ENCODE measurements around the gene CLCN5.

CLCN5 gene

DNA sequence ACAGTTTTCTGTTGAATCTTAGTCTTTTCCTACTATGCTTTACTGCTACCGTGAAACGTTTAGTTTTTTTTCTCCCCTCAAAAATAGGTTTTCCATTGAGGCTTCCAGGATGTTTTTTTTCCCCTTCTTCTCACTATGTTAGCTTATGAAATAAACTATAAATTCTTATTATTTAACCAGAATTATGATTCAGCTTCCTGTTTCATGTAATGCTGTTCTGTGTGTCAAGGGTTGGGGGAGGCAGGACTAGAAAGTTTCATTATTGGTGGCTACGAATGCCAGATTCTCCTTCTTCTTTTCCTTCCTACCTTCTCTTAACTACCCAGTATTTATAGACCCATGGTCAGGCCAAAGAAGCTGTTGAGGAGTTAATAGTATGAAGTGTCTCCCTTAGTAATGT, 11.8 kb downstream of the CLCN5 start:
- no peak for DNase-seq (ENCODE audit: low read depth in 2 of 2)

GRCh38 chrX:49934729-49935128, 12.3 kb downstream of the CLCN5 start:
- no peak for DNase-seq (ENCODE audit: low read depth in 2 of 2)

DNA sequence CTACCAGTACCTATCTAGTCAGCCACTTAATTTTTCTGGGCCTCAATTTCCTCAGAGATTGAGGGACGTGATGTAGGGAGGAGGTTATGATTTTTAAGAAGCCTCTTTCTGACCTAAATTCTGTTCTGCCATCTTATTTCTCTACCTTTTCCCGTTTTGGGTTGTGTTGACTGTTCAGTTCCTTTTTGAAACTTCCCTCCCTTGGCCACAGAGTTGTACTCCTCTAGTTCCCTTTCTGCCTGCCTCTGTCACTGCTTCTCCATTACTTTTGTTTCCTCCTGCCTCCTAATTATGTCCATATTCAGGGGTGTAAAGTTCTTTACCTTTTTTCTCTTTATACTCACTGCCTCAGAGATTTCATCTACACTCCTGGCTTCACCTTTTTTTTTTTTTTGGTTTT, 25.4 kb downstream of the CLCN5 start:
- DNase-seq (ENCODE audit: low read depth in 2 of 2) = no peak

GRCh38 chrX:49949961-49950360, 27.6 kb downstream of the CLCN5 start:
- DNase-seq (ENCODE audit: low read depth in 2 of 2) = no peak

GRCh38 chrX:49951524-49952193, 29.3 kb downstream of the CLCN5 start:
- DNase-seq (ENCODE audit: low read depth in 2 of 2) = no peak

GRCh38 chrX:49956313-49956712, 33.9 kb downstream of the CLCN5 start:
- DNase-seq (ENCODE audit: low read depth in 2 of 2) = no peak

DNA sequence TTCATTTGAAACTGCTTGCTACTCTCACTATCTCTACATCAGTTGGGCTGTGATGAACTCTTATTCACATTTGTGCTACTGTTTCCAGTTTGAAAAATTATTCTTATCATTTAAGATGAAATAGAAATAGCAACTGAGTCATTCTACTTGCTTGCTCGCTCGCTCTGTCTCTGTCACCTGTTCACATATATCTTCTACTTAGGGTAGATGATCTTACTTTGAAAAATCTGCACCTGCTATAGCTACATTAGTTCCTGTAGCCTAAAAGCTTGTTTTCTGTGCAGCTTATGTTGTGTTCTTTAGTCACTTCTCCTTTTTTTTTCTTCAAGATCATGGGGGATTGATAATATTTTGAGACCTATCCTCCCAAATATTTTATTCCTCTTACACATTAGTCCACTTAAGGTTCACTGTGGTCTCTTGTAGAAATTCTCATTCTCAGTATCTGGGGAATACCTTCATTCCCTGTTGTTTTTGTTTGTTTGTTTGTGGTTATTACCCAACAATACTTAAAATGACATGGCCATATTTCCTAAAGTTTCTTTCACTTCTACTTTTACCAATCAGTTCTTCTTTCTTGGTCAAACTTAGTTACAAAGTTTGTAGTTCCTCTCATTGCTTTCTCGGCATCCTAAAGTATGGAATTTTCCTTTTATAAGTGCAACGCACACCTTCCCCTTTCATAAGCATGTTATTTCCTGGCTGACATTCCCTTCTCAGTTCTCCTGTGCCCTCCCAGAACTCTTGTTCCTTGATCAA, 36.5 kb downstream of the CLCN5 start:
- DNase-seq (ENCODE audit: low read depth in 2 of 2) = no peak

DNA sequence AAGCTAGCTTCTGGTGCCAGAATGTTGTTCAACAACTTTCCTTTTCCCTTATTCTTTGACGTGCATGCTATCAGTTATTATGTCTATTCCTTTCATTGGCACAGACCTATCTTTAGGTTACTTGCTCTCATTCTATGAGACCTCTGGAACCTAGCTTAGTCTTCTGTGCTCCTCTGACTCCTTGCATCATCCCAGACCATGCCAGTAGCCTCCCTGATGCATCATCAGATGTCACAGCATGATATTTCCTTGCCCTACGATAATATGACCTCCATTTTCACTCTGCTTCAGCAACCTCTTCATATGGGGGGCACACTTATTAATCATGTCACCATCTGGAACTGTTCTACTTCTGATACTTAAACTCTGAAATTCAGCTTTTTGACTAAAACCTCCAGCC, 37.2 kb downstream of the CLCN5 start:
- no peak for DNase-seq (ENCODE audit: low read depth in 2 of 2)

DNA sequence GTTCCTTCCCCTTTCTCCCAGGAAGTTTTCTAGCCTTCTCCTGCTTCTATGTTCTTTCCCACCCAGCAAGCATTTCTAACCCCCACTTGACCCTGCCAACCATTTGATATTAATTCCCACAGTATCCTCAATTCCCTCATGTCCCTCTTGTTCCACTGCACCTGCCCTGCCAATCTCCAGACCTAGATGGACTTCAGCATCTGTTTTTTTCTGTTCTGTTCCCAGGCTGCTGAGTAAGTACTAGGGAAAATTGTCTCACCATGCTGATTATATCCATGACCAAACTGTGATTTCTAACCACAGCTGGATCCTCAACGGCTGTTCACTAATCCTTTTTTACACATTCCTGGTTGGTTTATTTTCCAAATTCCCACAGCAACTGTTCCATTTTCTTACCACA, 37.7 kb downstream of the CLCN5 start:
- DNase-seq (ENCODE audit: low read depth in 2 of 2) = no peak

- no peak for DNase-seq (ENCODE audit: low read depth in 2 of 2)
Measured at GRCh38 chrX:49970674-49971073, 48.3 kb downstream of the CLCN5 start.

DNA sequence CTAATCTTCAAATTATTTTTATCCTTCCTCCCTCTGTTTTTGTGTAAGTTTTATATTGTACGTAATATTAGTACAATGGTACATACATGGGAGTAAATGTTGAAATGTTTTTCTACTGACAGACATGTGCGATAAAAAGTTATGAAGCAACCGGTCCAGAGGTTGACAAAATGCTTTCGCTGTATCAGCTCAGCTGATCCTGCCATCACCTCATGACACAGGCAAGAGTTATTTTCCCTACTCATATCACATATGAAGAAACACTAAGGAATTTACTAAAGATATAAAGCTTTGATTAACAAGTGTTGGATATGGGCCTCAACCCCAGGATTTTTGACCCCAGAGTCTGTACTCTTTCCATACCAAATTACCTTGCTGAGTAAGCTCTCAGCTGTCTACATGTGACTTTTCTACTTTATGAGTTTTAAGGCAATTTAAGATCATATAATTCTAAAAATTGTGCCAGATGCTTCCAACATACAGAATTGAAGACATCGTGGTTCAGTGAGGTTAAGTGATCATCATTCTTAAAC, 50.0 kb downstream of the CLCN5 start:
- no peak for DNase-seq (ENCODE audit: low read depth in 2 of 2)

DNA sequence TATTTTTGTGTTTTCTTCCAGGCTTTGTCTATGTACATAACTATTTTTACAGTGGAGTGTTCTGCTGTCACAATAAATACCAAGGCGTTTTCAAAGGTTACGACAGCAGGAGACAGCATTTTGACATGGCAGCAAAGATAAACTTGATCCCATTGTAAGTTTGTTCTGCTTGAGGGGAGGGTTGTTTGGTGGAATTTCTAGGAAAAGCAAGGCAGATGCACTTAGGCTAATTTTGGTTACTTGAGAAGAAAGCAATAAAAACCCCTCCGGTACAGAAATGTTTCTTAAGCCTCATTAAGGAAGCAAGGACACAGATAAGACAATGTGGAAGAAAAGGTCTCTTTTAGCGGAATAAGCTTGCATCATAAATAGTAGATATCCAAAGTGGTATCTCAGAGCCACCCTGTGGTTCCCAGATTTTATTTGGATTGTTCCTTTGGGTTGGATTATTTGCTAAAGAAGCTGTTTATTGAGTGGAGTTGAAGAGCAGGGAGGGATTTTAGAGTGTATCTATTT, 54.3 kb downstream of the CLCN5 start:
- DNase-seq (ENCODE audit: low read depth in 2 of 2) = no peak

DNA sequence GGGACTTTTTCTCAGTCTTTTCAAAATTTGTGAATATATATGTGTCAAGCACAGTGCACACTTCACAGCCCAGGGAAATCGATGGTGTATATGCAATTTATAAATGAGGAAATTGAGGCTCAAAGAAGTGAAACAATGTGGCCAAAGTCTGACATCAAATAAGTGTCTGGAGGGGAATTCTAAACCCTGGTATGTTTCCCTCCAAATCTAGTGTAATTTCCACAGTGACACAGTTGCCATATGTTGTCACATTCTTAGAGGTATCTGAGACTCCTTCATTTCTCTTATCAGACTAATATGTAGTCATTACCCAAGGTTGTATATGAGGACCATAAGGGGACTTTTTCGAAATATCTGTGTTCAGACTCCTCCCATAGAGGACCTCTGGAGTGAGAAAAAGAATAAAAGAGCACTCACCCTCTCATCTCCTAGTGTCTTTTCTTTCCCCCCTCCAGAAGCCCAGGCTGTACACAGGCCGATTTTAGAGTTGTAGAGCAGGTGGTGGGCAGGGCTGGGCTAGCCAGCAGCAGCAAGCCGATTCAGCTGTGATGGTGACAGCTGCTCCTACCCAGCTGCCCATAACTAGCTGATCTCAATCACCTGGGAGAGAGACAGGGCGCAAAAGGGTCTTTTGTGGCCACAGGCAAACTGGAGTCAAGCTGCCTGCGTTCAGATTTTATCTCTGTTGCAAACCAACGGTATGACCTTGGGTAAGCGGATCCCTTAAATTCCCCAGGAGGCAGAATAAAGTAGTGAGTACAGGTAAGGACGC, 55.1 kb downstream of the CLCN5 start:
- no peak for DNase-seq (ENCODE audit: low read depth in 2 of 2)

- DNase-seq (ENCODE audit: low read depth in 2 of 2) = no peak
Measured at GRCh38 chrX:49978176-49978575, 55.8 kb downstream of the CLCN5 start.

DNA sequence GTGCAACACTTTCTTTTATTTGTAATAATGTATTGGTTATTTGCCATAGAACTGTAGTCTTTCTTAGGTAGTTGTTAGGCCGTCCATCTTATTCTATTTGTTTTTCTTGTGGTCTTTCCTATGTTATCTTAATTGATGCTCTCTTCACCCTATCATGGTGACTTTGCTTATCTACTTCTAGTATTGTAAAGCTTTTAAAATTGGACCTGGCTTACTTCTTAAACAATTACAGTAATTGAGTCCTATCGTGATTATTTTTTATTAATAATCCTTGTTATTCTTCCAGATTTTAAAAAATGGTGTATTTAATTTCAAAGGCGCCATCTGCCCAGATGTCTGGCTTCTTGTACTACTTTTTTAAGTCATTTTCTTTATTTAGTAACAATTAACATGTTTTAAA, 63.7 kb downstream of the CLCN5 start:
- no peak for DNase-seq (ENCODE audit: low read depth in 2 of 2)

- no peak for DNase-seq (ENCODE audit: low read depth in 2 of 2)
Measured at GRCh38 chrX:49987651-49988050, 65.3 kb downstream of the CLCN5 start.

DNA sequence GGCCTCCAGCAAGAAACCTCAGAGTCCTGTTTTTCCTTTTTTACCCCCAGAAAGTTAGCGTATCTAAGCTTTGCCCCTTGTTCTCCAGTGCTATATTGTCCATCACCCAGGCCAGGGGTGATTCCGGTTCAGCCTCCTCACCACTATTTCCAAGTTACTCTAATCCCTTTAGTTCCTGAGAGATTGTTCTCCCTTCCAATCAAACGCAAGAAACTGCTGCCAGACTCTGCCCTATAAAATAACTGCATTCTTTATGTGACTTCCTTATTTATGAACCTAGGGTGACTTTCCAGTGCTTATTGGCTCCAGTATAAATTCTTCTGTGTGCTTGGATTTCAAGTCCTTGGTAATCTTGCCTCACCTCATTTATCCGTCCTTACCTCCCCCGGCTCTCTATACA, 65.7 kb downstream of the CLCN5 start:
- DNase-seq (ENCODE audit: low read depth in 2 of 2) = no peak

DNA sequence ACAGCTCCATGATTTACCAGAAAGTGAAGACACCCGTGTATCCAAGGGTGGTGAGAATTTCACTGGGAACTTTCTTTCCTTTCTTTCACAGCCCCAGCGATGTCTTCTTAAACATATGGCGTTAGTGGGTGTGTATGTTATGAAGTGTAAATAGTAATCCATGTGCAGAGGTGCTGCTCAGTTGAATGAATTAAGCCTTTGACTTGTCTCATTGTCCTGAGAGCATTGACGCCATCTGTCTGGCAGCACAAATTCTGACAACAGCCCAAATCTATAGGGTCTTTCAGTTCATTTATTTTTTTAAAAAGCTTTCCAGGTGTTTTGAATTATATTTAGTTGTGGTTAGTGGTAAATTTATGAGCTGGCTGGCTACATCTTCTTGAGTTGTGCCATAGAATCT, 69.4 kb downstream of the CLCN5 start:
- DNase-seq (ENCODE audit: low read depth in 2 of 2) = no peak

DNA sequence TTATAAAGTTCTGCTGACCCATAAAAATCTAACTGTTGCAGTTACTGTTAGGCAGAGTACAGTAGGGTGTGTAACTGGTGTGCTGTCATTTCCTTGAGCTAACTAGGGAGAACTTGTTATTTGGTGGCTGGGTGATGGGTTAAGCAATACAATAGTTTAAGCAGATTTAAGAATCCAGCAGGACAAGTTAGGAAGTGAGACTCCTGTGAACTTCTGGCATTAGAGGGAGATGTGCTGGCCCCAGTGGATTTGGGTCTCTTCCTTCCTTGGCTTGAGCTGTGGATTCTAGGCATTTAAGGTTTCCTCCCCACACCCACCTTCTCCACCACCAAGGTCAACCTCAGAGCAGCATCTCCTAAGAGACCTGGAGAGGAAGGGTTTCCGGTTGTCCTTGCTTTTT, 70.5 kb downstream of the CLCN5 start:
- DNase-seq (ENCODE audit: low read depth in 2 of 2) = no peak

GRCh38 chrX:49993661-49994060, 71.3 kb downstream of the CLCN5 start:
- DNase-seq (ENCODE audit: low read depth in 2 of 2) = no peak

- no peak for DNase-seq (ENCODE audit: low read depth in 2 of 2)
Measured at GRCh38 chrX:49995107-49995731, 72.8 kb downstream of the CLCN5 start.

All from stimulated activated CD8-positive, alpha-beta memory T cell treated with anti-CD3 and anti-CD28 coated beads, Interleukin-15, amount 100 ng/mL, for 48 hours (primary cell).